H7 (cell line): ENCODE results near the gene ANKRD16. TPM values are rescaled to one million over a fixed set of nuclear protein-coding genes. Genes with fewer than 3 reads are reported as not detected.
"Not testable (repeated sequence)": the region's sequence is repeated elsewhere in the genome, so short reads cannot be mapped to it uniquely, and the experiment has no call there.

Experiments used
- DNase-seq: peaks from one replicate; pipeline ENCODE4 v3.0.0; 2012
- H3K27me3 ChIP-seq: 2 replicates; pipeline ENCODE4 v1.6.0; 2011; ENCODE audit warnings: mild to moderate bottlenecking, low read length; ENCODE audit not compliant: control insufficient read depth, insufficient read depth
- H3K36me3 ChIP-seq: replicated peaks from 2 replicates; pipeline ENCODE4 v1.5.1; 2011; ENCODE audit warnings: low read length; ENCODE audit not compliant: control insufficient read depth, insufficient read depth
- H3K4me3 ChIP-seq: 2 replicates; pipeline ENCODE4 v1.5.1; 2011; ENCODE audit warnings: low read depth, mild to moderate bottlenecking, control low read depth, low read length, moderate library complexity; ENCODE audit not compliant: insufficient read depth
- total RNA-seq: library from RNA; depleted of rRNA; stranded (reverse); fragments of >200 nt; shearing (Covaris generic); gene quantifications from 2 replicates; pipeline ENCODE4 v1.2.3, GENCODE V29; 2014

The ANKRD16 gene
- total RNA-seq, 1 experiment from 2014 or later, result 11.1 TPM

- peaks cover 58% of the 10 kb centered on the region for H3K36me3 ChIP-seq
- H3K4me3 ChIP-seq, result no peak overlapping the region
- no peaks in the 10 kb centered on the region for H3K27me3 ChIP-seq
- DNase-seq, result no peak
Observed at GRCh38 chr10:5913736-5914135, 24.0 kb upstream of the ANKRD16 start.

DNA sequence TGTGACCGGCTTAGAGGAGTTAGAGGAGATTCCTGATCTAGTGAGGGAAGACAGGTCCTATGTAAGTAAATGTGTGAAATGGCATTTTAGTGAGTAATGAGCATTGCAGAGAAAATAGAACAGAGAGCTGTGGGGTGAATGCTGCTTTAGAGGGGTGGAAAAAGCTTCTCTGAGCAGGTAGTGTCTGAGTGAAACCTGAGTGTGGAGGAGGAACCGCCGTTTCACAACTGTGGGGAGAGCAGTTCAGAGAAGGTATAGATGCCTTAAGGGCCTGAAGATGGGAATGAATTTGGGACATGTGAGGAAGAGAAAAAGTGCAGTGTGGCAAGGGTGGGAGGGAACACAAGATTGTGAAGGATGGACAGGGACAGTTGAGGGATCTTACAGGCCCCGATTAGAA lies 22.0 kb upstream of the ANKRD16 start:
- H3K4me3 ChIP-seq, result no peak overlapping the region
- no peaks in the 10 kb centered on the region for H3K27me3 ChIP-seq
- no peak for DNase-seq
- peaks cover 45% of the 10 kb centered on the region for H3K36me3 ChIP-seq

DNA sequence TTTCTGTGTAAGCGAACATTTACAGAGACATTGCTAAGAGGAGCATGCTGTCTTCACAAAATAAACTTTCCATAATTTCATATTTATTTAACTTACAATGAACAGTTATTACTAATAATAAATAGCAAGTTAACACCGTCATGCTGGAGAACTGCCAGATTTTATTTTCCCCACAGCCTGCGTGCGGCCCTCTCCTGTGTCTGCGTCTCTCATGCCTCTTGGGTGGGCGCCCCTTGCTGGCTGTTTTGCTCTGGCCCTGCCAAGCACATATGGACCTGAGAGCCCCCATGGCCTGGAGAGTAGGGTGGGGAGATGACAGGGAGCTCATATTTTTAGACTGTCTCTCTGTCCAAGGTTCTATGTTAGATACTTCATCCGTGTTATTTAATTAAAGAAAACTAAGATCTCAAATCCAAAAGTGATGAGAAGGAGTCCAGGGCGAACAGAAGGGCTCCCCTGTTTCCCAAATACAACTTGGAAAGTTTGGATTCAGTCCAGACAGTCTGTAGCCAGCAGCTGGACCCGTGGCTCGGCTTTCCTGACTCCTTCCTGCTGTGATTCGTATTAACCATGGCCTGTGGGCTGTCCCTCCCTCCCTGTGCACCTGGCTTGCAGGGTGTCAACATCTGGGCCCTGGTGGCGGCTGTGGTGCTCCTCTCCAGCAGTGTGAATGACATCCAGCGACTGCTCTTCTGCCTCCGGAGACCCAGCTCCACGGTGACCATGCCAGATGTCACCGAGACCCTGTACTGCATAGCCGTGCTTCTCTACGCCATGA lies 20.8 kb upstream of the ANKRD16 start:
- Histone ChIP-seq H3K4me3 (no peak overlapping the region), H3K36me3 (peaks cover 43% of the 10 kb centered on the region), H3K27me3 (no peaks in the 10 kb centered on the region)
- DNase-seq, result no peak

DNA sequence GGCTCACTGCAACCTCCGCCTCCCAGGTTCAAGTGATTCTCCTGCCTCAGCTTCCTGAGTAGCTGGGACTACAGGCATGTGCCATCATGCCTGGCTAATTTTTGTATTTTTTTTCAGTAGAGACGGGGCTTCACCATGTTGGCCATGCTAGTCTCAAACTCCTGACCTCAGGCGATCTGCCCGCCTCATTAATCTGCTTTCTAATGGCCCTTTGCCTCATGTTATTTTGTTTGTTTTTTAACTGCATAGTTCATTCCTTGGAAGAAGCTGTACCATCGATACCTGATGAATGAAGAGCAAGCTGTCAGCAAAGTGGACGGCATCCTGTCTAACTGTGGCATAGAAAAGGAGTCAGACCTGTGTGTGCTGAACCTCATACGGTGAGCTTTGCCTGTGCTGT lies 19.0 kb upstream of the ANKRD16 start:
- not testable (repeated sequence) for H3K27me3 ChIP-seq, DNase-seq, H3K4me3 ChIP-seq
- H3K36me3 ChIP-seq, result peaks cover 25% of the 10 kb centered on the region

- no peak for DNase-seq
- Histone ChIP-seq H3K36me3 (peaks cover 21% of the 10 kb centered on the region), H3K27me3 (no peaks in the 10 kb centered on the region), H3K4me3 (no peak overlapping the region)
Observed at GRCh38 chr10:5906651-5907050, 17.0 kb upstream of the ANKRD16 start.

GRCh38 chr10:5905854-5906507 lies 16.3 kb upstream of the ANKRD16 start:
- no peaks in the 10 kb centered on the region for H3K27me3 ChIP-seq
- no peak overlapping the region for H3K4me3 ChIP-seq
- no peak for DNase-seq
- H3K36me3 ChIP-seq, result peaks cover 18% of the 10 kb centered on the region

- no peaks in the 10 kb centered on the region for H3K27me3 ChIP-seq
- H3K4me3 ChIP-seq, result no peak overlapping the region
- no peak for DNase-seq
- H3K36me3 ChIP-seq, result peaks cover 10% of the 10 kb centered on the region
Observed at GRCh38 chr10:5904227-5904626, 14.5 kb upstream of the ANKRD16 start.

GRCh38 chr10:5903563-5903962 lies 13.9 kb upstream of the ANKRD16 start:
- Histone ChIP-seq H3K4me3 (no peak overlapping the region), H3K36me3 (peaks cover 6% of the 10 kb centered on the region), H3K27me3 (no peaks in the 10 kb centered on the region)
- no peak for DNase-seq

- no peak for DNase-seq
- peaks cover 6% of the 10 kb centered on the region for H3K36me3 ChIP-seq
- no peak overlapping the region for H3K4me3 ChIP-seq
- no peaks in the 10 kb centered on the region for H3K27me3 ChIP-seq
Observed at GRCh38 chr10:5902511-5903274, 13.0 kb upstream of the ANKRD16 start.

- DNase-seq, result no peak
- Histone ChIP-seq H3K36me3 (peaks cover 2% of the 10 kb centered on the region; the same call in 1 of the 2 replicates), H3K27me3 (no peaks in the 10 kb centered on the region)
Observed at GRCh38 chr10:5900247-5900646, 10.6 kb upstream of the ANKRD16 start.

GRCh38 chr10:5898163-5898562 lies 8.5 kb upstream of the ANKRD16 start:
- Histone ChIP-seq H3K4me3 (no peak overlapping the region), H3K27me3 (no peaks in the 10 kb centered on the region), H3K36me3 (peaks cover 11% of the 10 kb centered on the region)
- no peak for DNase-seq

More at GRCh38 chr10:5900247-5900646, 10.6 kb upstream of the ANKRD16 start:
- H3K4me3 ChIP-seq, result no peak overlapping the region

DNA sequence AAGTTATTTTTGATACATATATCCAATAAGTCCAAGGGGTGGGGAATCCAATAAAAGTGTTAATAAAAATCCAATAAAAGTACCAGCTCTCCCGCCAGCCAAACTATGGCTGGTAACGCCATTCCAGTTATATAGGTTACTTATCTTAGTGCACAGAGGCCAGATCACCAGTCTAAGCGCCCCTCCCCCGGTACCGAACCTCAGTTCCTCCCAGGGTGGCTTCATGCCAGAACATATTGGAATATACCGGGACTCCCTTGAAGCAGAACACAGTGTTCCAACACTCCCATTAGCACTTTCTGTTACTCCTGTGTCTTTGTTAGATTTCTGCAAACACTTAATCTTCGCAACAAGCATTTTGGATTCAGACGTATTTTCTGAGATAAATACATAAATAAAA lies 7.8 kb upstream of the ANKRD16 start:
- Histone ChIP-seq H3K27me3 (no peaks in the 10 kb centered on the region), H3K36me3 (peaks cover 11% of the 10 kb centered on the region), H3K4me3 (no peak overlapping the region)
- no peak for DNase-seq

- Histone ChIP-seq H3K4me3 (no peak overlapping the region), H3K36me3 (peaks cover 11% of the 10 kb centered on the region), H3K27me3 (no peaks in the 10 kb centered on the region)
- DNase-seq, result no peak
Observed at GRCh38 chr10:5897053-5897340, 7.3 kb upstream of the ANKRD16 start.

- Histone ChIP-seq H3K36me3 (peaks cover 11% of the 10 kb centered on the region), H3K4me3 (no peak overlapping the region)
Observed at GRCh38 chr10:5896208-5897052, 6.7 kb upstream of the ANKRD16 start.

More at GRCh38 chr10:5896208-5897052, 6.7 kb upstream of the ANKRD16 start:
- H3K27me3 ChIP-seq, result no peaks in the 10 kb centered on the region
- DNase-seq, result peak; percentile 57
